Stimulated activated CD4-positive, alpha-beta T cell treated with anti-CD3 and anti-CD28 coated beads, Interleukin-1b, Interleukin-23, amount 100 ng/mL, for 1 hour (primary cell): ENCODE results near the gene EGR1.

ENCODE experiments used
- DNase-seq, 2 donors: peaks; one replicate each; pipeline ENCODE4 v3.0.0-alpha.2; 2020; ENCODE audit warnings: low read depth in 2 of 2

Gene EGR1

GRCh38 chr5:138465261-138466124, at the start of gene EGR1:
Gene EGR1, plus strand, starts transcription at chr5:138465479. Its CDS starts 283 bp downstream, at chr5:138465762.
- peak; percentile 86 to 89 for DNase-seq

- DNase-seq, result no peak
Observed at GRCh38 chr5:138418444-138418843, 46.8 kb upstream of the EGR1 start.

- no peak for DNase-seq
Observed at GRCh38 chr5:138425079-138425478, 40.2 kb upstream of the EGR1 start.

- no peak for DNase-seq
Observed at GRCh38 chr5:138435943-138436342, 29.3 kb upstream of the EGR1 start.

- no peak for DNase-seq
Observed at GRCh38 chr5:138438003-138438723, 27.1 kb upstream of the EGR1 start.

GRCh38 chr5:138438724-138439476, 26.4 kb upstream of the EGR1 start, which contains the start of gene REEP2:
Gene REEP2, plus strand, starts transcription at chr5:138439057. Its CDS starts 152 bp downstream, at chr5:138439209.
- DNase-seq, result peak in 1 of 2 donors; percentile 43

GRCh38 chr5:138439477-138440158, 25.7 kb upstream of the EGR1 start:
- no peak for DNase-seq

- DNase-seq, result no peak
Observed at GRCh38 chr5:138440159-138441073, 24.9 kb upstream of the EGR1 start.

- no peak for DNase-seq
Observed at GRCh38 chr5:138441221-138441620, 24.1 kb upstream of the EGR1 start.

GRCh38 chr5:138444078-138444773, 21.1 kb upstream of the EGR1 start:
- no peak for DNase-seq

- no peak for DNase-seq
Observed at GRCh38 chr5:138444774-138445546, 20.3 kb upstream of the EGR1 start.

- no peak for DNase-seq
Observed at GRCh38 chr5:138445547-138446271, 19.6 kb upstream of the EGR1 start.

GRCh38 chr5:138448070-138448469, 17.2 kb upstream of the EGR1 start:
- no peak for DNase-seq

GRCh38 chr5:138448481-138449398, 16.5 kb upstream of the EGR1 start:
- DNase-seq, result no peak

GRCh38 chr5:138449501-138450239, 15.6 kb upstream of the EGR1 start:
- DNase-seq, result peak; percentile 47 to 73

- no peak for DNase-seq
Observed at GRCh38 chr5:138450971-138451370, 14.3 kb upstream of the EGR1 start.

GRCh38 chr5:138452720-138453119, 12.6 kb upstream of the EGR1 start:
- DNase-seq, result no peak
